ENCODE results near the gene ERC2. TPM values are rescaled to one million over a fixed set of nuclear protein-coding genes. Genes with fewer than 3 reads are reported as not detected.

Gene ERC2
- polyA plus RNA-seq, 3 donors, result not detected

DNA sequence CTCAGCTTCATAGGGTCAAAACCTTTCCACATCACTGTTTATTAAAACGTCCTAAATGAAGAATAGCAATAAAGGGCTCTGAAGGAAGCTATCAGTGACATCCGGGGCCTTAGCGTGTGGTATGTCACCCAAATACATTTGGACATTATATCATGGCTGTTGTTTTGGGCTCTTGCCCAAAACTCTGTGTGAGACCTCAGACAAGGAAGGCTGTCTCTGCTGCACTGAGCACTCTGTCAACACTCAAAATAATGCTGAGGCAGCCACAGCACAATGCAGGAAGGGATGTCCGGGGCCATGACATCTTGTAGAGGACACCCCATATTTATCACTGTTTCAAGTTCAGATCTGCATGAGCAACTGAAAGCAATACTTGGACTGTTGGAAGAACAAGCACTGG is 687.4 kb downstream of the ERC2 start:
- TF ChIP-seq, protein P1, sequence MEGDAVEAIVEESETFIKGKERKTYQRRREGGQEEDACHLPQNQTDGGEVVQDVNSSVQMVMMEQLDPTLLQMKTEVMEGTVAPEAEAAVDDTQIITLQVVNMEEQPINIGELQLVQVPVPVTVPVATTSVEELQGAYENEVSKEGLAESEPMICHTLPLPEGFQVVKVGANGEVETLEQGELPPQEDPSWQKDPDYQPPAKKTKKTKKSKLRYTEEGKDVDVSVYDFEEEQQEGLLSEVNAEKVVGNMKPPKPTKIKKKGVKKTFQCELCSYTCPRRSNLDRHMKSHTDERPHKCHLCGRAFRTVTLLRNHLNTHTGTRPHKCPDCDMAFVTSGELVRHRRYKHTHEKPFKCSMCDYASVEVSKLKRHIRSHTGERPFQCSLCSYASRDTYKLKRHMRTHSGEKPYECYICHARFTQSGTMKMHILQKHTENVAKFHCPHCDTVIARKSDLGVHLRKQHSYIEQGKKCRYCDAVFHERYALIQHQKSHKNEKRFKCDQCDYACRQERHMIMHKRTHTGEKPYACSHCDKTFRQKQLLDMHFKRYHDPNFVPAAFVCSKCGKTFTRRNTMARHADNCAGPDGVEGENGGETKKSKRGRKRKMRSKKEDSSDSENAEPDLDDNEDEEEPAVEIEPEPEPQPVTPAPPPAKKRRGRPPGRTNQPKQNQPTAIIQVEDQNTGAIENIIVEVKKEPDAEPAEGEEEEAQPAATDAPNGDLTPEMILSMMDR (IDR thresholded peaks at IDR 0.05), result no peak

DNA sequence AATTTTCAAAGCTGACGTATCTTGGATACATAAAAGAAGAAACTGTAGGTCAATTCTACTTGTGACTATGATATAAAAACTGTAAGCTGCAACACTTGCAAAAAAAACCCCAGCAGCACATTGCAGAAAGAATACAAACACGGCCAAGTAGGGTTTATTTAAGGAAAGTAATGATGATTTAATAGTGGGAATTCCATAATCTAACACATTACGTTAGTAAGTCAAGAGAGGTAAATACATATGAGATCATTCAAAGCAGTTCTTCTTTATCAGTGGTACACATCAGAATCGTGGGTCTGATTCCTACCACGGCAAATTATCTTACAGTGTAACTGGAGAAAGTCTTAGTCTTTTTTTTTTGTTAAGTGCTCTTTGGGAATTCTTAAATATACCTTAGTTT is 688.7 kb downstream of the ERC2 start:
- no peak for DNase-seq
- no peaks in the 10 kb centered on the region for H3K79me2 ChIP-seq (ENCODE audit: insufficient read depth, low read length)
- H2AFZ ChIP-seq (ENCODE audit: insufficient read depth, low read depth, low read length, poor library complexity, severe bottlenecking), result no peak overlapping the region
- intact Hi-C loops (cut with micrococcal nuclease), result no loop called here
- H3K27me3 Mint-ChIP-seq (ENCODE audit: low read depth in 3 of 3), result peaks cover 0 to 5% (median 0%) of the 10 kb centered on the region in 3 donors
- H3K4me3 Mint-ChIP-seq, result no peak overlapping the region
- TF ChIP-seq, protein P1 (IDR thresholded peaks at IDR 0.05), result no peak
- H3K9me3 ChIP-seq (replicated peaks in 1 of 2; ENCODE audit: control insufficient read depth in 1 of 2, insufficient read depth in 1 of 2, low read length in 2 of 2), result no peaks in the 10 kb centered on the region
- H3K27me3 ChIP-seq (ENCODE audit: control insufficient read depth in 2 of 2, insufficient read depth in 2 of 2, low read length in 2 of 2), result no peaks in the 10 kb centered on the region
- H3K36me3 Mint-ChIP-seq, result no peaks in the 10 kb centered on the region
- peaks cover 0 to 5% (median 2%) of the 10 kb centered on the region in 7 donors for H3K9me3 Mint-ChIP-seq
- H3K9ac ChIP-seq (ENCODE audit: insufficient read depth, low read length, poor library complexity, severe bottlenecking), result no peak overlapping the region
- H3K27ac Mint-ChIP-seq, result no peak overlapping the region
- no peak overlapping the region for H3K27ac ChIP-seq (ENCODE audit: low read depth in 1 of 2, low read length in 2 of 2)
- no peaks in the 10 kb centered on the region for H3K4me1 ChIP-seq (ENCODE audit: control insufficient read depth in 1 of 2, insufficient read depth in 2 of 2, low read length in 2 of 2)
- no CpG with 5 or more reads among the region's 5 CpGs for WGBS (ENCODE audit: insufficient coverage)
- no peaks in the 10 kb centered on the region for H3K36me3 ChIP-seq (replicated peaks in 1 of 2; ENCODE audit: control insufficient read depth in 1 of 2, insufficient read depth in 2 of 2, low read length in 2 of 2)
- H3K4me1 Mint-ChIP-seq, result no peaks in the 10 kb centered on the region
- H3K4me3 ChIP-seq (replicated peaks in 1 of 3; ENCODE audit: low read depth in 2 of 3, low read length in 3 of 3), result no peak overlapping the region
- no peak overlapping the region for H3K4me2 ChIP-seq (replicated peaks; ENCODE audit: extremely low read depth, low read length, poor library complexity, severe bottlenecking)
- H4K20me1 ChIP-seq (ENCODE audit: insufficient read depth, low read length), result no peaks in the 10 kb centered on the region

More for the DNA sequence above, 687.4 kb downstream of the ERC2 start:
- H3K4me2 ChIP-seq (replicated peaks; ENCODE audit: extremely low read depth, low read length, poor library complexity, severe bottlenecking), result no peak overlapping the region
- H3K4me3 ChIP-seq (replicated peaks in 1 of 3; ENCODE audit: low read depth in 2 of 3, low read length in 3 of 3), result no peak overlapping the region
- Mint-ChIP-seq H3K4me1 (no peaks in the 10 kb centered on the region), H3K27ac (no peak overlapping the region), H3K36me3 (no peaks in the 10 kb centered on the region), H3K9me3 (peaks cover 0 to 5% (median 2%) of the 10 kb centered on the region in 7 donors), H3K27me3 (ENCODE audit: low read depth in 3 of 3) (peaks cover 0 to 5% (median 0%) of the 10 kb centered on the region in 3 donors), H3K4me3 (no peak overlapping the region)
- no peak overlapping the region for H3K27ac ChIP-seq (ENCODE audit: low read depth in 1 of 2, low read length in 2 of 2)
- H3K27me3 ChIP-seq (ENCODE audit: control insufficient read depth in 2 of 2, insufficient read depth in 2 of 2, low read length in 2 of 2), result no peaks in the 10 kb centered on the region
- no peaks in the 10 kb centered on the region for H3K36me3 ChIP-seq (replicated peaks in 1 of 2; ENCODE audit: control insufficient read depth in 1 of 2, insufficient read depth in 2 of 2, low read length in 2 of 2)
- H3K9ac ChIP-seq (ENCODE audit: insufficient read depth, low read length, poor library complexity, severe bottlenecking), result no peak overlapping the region
- H3K4me1 ChIP-seq (ENCODE audit: control insufficient read depth in 1 of 2, insufficient read depth in 2 of 2, low read length in 2 of 2), result no peaks in the 10 kb centered on the region
- H4K20me1 ChIP-seq (ENCODE audit: insufficient read depth, low read length), result no peaks in the 10 kb centered on the region
- DNase-seq, result no peak
- no peaks in the 10 kb centered on the region for H3K9me3 ChIP-seq (replicated peaks in 1 of 2; ENCODE audit: control insufficient read depth in 1 of 2, insufficient read depth in 1 of 2, low read length in 2 of 2)
- H2AFZ ChIP-seq (ENCODE audit: insufficient read depth, low read depth, low read length, poor library complexity, severe bottlenecking), result no peak overlapping the region
- WGBS (ENCODE audit: insufficient coverage), result 95% methylated on average over 3 of the region's 4 CpGs
- intact Hi-C loops (cut with micrococcal nuclease), result no loop called here
- no peaks in the 10 kb centered on the region for H3K79me2 ChIP-seq (ENCODE audit: insufficient read depth, low read length)

Measured in CD14-positive monocyte (primary cell).